ENCODE data around the gene BEST1.
"Not testable (repeated sequence)": the region's sequence is repeated elsewhere in the genome, so short reads cannot be mapped to it uniquely, and the experiment has no call there.

BEST1 gene

DNA sequence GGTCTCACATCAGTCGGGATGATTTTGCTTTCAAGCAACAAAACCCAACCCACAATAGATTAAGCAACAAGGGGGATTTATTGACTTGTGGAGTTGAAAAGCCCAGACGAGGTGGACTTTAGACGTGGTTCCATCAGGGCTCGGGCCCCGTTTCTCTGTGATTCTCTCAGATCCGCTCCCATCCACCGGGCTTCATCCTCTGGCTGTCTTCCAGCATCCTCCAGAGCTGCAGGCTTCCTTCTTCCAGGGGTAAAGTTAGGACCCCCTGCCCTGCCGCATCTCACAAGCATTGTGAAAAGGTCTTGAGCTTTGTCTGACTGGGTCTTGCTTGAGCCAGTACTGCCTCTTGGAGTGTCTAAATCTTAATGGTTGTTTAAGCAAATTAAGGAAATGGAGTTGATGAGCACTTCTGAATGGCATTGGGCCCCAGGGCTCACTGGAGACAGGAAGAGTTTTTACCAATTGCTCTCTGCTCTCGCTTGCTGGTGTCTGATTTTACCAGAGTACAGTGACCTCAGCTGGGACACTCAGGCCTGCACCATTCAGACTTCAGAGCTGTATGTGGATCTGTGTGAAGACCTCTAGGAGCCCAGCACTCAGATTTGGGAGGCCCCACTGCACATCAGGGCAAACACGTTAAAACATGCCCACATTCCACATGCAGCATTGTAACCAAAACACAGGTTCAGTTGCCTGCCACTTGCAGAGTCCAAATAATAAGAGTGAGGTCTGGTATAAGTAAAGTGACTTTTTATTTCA lies 30.8 kb downstream of the BEST1 start:
- FAIRE-seq = no peak
- DNase-seq (ENCODE audit: insufficient read length, low spot score) = no peak
- no peak for TF ChIP-seq POLR2A (IDR thresholded peaks at IDR 0.05; ENCODE audit: low read depth, low read length)
- no peak for TF ChIP-seq PAX5 (IDR thresholded peaks at IDR 0.05; ENCODE audit: insufficient read depth, low read length, severe bottlenecking)
- no peak for TF ChIP-seq SPI1 (IDR thresholded peaks at IDR 0.05; ENCODE audit: low read depth, low read length)
- no peak for TF ChIP-seq POU2F2 (IDR thresholded peaks at IDR 0.05; ENCODE audit: low read depth, low read length)
- no peak for TF ChIP-seq TAF1 (IDR thresholded peaks at IDR 0.05; ENCODE audit: low read depth, low read length)
- TF ChIP-seq POLR2AphosphoS5 (IDR thresholded peaks at IDR 0.05; ENCODE audit: low read depth, low read length) = no peak

DNA sequence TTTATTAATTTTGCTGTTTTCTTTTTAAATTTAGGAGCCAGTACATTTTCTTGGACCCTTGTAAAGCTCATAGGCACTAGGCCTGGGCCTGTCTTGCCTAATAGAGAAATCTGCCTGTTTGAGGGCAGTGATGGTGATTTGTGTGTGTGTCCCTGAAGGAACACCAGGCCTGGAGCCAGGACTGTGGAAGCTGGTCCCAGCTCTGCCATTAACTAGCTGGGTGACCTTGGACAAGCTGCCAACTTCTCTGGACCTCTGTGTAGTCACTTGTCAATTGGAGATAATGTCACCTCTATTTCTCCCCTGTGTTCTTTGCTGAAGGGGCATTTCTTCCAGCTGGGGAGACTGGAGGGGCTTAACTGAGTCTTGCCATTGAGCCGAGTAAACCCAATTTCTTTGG lies 33.3 kb downstream of the BEST1 start:
- DNase-seq (ENCODE audit: insufficient read length, low spot score) = no peak
- no peak for TF ChIP-seq POLR2AphosphoS5 (IDR thresholded peaks at IDR 0.05; ENCODE audit: low read depth, low read length)
- no peak for TF ChIP-seq POU2F2 (IDR thresholded peaks at IDR 0.05; ENCODE audit: low read depth, low read length)
- TF ChIP-seq POLR2A (IDR thresholded peaks at IDR 0.05; ENCODE audit: low read depth, low read length) = no peak
- no peak for TF ChIP-seq PAX5 (IDR thresholded peaks at IDR 0.05; ENCODE audit: insufficient read depth, low read length, severe bottlenecking)
- TF ChIP-seq TAF1 (IDR thresholded peaks at IDR 0.05; ENCODE audit: low read depth, low read length) = no peak
- no peak for TF ChIP-seq SPI1 (IDR thresholded peaks at IDR 0.05; ENCODE audit: low read depth, low read length)
- no peak for FAIRE-seq

DNA sequence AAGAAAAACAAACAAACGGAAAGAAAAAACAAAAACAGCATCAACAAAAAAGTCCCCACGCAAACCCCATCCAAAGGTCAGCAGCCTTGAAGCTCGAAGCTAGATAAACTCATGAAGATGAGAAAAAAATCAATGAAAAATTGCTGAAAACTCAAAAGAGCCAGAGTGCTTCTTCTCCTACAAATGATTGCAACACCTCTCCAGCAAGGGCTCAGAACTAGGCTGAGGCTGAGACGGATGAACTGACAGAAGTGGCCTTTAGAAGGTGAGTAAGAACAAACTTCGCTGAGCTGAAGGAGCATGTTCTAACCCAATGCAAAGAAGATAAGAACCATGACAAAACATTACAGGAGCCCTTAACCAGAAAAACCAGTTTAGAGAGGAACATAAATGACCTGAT lies 35.7 kb downstream of the BEST1 start:
- DNase-seq (ENCODE audit: insufficient read length, low spot score) = no peak
- TF ChIP-seq POLR2A (IDR thresholded peaks at IDR 0.05; ENCODE audit: low read depth, low read length) (no peak), SPI1 (IDR thresholded peaks at IDR 0.05; ENCODE audit: low read depth, low read length) (no peak), POLR2AphosphoS5 (IDR thresholded peaks at IDR 0.05; ENCODE audit: low read depth, low read length) (no peak), PAX5 (IDR thresholded peaks at IDR 0.05; ENCODE audit: insufficient read depth, low read length, severe bottlenecking) (no peak), TAF1 (IDR thresholded peaks at IDR 0.05; ENCODE audit: low read depth, low read length) (no peak), POU2F2 (IDR thresholded peaks at IDR 0.05; ENCODE audit: low read depth, low read length) (no peak)
- no peak for FAIRE-seq

DNA sequence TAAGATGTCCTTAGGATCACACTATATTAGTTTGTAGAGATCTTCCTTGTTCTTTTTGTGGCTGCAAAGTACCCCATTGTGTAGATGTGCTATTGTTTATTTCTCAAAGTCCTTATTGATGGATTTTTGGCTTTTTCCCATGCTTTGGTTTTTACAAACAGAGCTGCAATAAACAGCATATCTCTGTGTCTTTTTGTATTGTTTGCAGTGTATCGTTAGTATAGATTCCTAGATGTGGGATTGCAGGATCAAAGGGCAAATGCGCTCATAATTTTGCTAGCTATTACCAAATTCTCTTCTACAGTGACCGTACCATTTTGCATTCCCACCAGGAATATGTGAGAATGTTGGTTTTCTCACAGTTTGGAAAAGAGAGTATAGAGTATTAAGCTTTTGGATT lies 44.8 kb downstream of the BEST1 start:
- TF ChIP-seq SPI1 (IDR thresholded peaks at IDR 0.05; ENCODE audit: low read depth, low read length) (no peak), PAX5 (IDR thresholded peaks at IDR 0.05; ENCODE audit: insufficient read depth, low read length, severe bottlenecking) (no peak), POU2F2 (IDR thresholded peaks at IDR 0.05; ENCODE audit: low read depth, low read length) (no peak), TAF1 (IDR thresholded peaks at IDR 0.05; ENCODE audit: low read depth, low read length) (no peak), POLR2AphosphoS5 (IDR thresholded peaks at IDR 0.05; ENCODE audit: low read depth, low read length) (no peak), POLR2A (IDR thresholded peaks at IDR 0.05; ENCODE audit: low read depth, low read length) (no peak)
- DNase-seq (ENCODE audit: insufficient read length, low spot score) = no peak
- FAIRE-seq = no peak

DNA sequence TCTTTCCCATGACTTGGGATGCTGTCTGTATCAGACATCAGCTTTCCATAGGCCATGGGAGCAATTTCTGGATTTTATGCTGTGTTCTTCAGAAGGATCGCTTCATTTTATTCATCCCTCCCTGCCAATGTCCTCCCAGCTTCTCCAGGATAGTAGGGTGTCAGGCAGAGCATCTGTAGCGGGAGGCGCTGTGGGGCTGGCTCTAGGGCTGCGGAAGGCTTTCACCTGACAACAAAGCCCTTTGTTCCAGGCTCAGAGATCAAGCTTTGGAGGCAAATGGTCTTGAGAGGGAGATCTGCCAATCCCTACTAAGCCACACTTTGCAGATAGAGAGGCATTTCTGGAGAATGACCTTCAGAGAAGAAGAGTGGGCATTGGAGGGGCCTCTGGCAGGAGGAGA lies 46.8 kb downstream of the BEST1 start:
- no peak for FAIRE-seq
- TF ChIP-seq PAX5 (IDR thresholded peaks at IDR 0.05; ENCODE audit: insufficient read depth, low read length, severe bottlenecking) = no peak
- TF ChIP-seq TAF1 (IDR thresholded peaks at IDR 0.05; ENCODE audit: low read depth, low read length) = no peak
- no peak for TF ChIP-seq POU2F2 (IDR thresholded peaks at IDR 0.05; ENCODE audit: low read depth, low read length)
- TF ChIP-seq SPI1 (IDR thresholded peaks at IDR 0.05; ENCODE audit: low read depth, low read length) = no peak
- TF ChIP-seq POLR2AphosphoS5 (IDR thresholded peaks at IDR 0.05; ENCODE audit: low read depth, low read length) = no peak
- TF ChIP-seq POLR2A (IDR thresholded peaks at IDR 0.05; ENCODE audit: low read depth, low read length) = no peak
- DNase-seq (ENCODE audit: insufficient read length, low spot score) = no peak

DNA sequence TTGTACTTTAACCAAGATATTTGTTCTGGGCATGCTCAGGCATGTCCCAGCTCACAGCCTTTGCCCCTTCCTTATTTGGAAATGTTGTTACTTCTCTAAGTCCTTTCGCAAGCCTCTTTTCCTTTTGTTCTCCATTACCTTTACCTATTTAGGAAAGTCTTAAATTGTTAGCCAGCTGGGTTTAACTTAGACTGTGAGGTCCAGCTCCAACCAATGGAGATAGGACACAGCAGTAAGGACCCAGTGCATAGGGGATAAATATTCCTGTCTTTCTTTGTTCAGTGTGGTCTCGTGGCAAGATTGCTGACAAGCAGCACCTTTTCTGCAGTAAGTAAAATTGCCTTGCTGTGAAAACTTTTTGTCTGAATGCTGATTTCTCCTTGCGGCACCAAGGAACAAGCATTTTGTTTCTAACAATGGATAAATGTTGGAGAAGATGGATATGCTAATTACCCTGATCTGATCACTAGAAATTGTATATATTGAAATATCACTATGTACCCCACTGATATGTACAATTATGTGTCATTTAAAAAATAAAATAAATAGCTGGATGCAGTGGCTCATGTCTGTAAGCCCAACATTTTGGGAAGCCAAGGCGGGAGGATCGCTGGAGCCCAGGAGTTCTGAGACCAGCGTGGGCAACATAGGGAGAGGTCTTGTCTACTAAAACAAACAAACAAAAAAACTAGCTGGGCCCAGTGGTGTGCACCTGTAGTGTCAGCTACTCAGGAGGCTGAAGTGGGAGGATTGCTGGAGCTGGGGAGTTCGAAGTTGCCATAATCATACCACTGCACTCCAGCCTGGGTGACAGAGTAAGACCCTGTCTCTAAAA lies 49.2 kb downstream of the BEST1 start:
- FAIRE-seq = no peak
- no peak for TF ChIP-seq POLR2A (IDR thresholded peaks at IDR 0.05; ENCODE audit: low read depth, low read length)
- TF ChIP-seq POLR2AphosphoS5 (IDR thresholded peaks at IDR 0.05; ENCODE audit: low read depth, low read length) = no peak
- TF ChIP-seq SPI1 (IDR thresholded peaks at IDR 0.05; ENCODE audit: low read depth, low read length) = no peak
- no peak for TF ChIP-seq TAF1 (IDR thresholded peaks at IDR 0.05; ENCODE audit: low read depth, low read length)
- no peak for TF ChIP-seq POU2F2 (IDR thresholded peaks at IDR 0.05; ENCODE audit: low read depth, low read length)
- no peak for TF ChIP-seq PAX5 (IDR thresholded peaks at IDR 0.05; ENCODE audit: insufficient read depth, low read length, severe bottlenecking)
- no peak for DNase-seq (ENCODE audit: insufficient read length, low spot score)

DNA sequence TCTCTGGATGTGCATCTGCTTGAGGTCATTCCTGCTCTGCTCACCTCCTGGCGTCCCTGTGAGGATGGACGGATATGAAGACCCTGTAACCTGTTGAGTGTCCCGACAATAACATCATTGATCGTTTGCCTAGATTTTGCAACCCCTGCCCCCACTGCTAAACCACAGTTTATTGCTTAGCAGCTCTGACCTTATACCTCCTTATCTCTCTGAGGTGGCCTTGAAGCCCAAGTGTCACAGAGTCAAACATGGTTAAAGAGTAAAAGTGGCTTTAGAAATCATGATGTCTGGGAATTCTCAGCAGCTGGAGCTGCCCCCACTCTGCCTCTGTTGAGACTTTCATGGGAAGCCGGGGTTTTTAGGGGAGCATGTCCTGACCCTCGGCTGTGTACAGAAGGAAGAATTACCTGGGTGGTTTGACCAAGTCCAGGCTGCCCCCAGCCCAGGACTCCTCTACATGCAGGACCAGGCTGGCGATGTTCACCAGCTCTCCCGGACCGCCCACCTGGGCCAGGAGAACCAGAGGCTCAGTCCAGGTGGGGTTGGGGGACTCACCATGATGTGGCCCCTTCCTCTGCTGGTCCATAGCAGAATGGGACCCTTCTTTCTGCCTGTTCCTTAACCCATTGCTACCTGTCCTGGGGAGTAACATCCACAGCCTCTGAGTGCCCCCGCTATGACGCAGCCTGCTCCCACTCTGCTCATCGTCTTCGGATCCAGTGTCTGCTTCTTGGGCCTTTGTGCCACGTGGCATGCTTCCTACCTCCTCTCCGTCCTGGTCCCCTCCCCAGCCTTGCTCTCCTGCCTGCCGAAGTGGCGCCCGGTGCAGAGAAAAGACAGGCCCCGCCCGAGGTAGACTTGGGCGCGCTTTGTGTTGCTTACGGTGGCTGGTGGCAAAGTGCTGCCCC lies 50.6 kb downstream of the BEST1 start:
- FAIRE-seq = no peak
- DNase-seq (ENCODE audit: insufficient read length, low spot score) = no peak
- TF ChIP-seq POLR2AphosphoS5 (IDR thresholded peaks at IDR 0.05; ENCODE audit: low read depth, low read length) (no peak), POU2F2 (IDR thresholded peaks at IDR 0.05; ENCODE audit: low read depth, low read length) (no peak), SPI1 (IDR thresholded peaks at IDR 0.05; ENCODE audit: low read depth, low read length) (no peak), PAX5 (IDR thresholded peaks at IDR 0.05; ENCODE audit: insufficient read depth, low read length, severe bottlenecking) (no peak), POLR2A (IDR thresholded peaks at IDR 0.05; ENCODE audit: low read depth, low read length) (no peak), TAF1 (IDR thresholded peaks at IDR 0.05; ENCODE audit: low read depth, low read length) (no peak)

DNA sequence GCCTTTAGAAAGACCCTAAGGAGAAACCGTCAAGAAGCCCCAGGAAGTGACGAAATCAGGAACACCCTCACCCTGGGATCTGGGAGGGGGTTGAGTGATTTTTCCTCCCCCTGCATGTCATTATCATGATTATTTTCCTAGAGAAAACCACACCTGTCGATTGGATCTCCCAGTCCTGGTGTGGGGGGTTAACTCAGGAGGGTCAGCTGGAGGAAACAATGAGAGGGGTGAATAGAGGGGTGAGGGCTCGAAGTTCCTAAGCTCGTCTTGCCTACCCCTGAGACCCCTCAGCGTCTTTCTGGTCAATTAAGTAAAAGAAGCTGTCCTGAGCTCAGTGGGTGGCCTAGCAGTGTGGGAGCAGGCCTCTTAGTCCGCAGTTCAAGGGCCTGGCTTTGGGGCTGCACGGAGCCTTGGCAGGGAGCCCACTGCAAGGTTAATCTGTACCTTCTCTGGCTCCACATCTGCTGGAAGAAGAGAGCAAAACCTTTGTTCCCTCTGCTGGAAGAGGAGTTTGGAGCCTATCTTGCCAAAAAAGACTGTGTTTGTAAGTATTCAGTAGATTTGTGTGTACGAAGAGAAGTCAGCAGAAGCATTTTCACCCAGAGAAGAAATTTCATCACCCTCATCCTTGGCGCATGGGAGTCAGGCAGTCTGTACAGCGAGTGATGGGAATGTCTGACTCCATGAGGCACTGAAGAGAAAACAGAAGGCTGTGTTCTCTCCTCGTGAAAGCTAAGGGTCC lies 51.5 kb downstream of the BEST1 start:
- DNase-seq (ENCODE audit: insufficient read length, low spot score) = no peak
- TF ChIP-seq POLR2A (IDR thresholded peaks at IDR 0.05; ENCODE audit: low read depth, low read length) (no peak), SPI1 (IDR thresholded peaks at IDR 0.05; ENCODE audit: low read depth, low read length) (no peak), POLR2AphosphoS5 (IDR thresholded peaks at IDR 0.05; ENCODE audit: low read depth, low read length) (no peak), PAX5 (IDR thresholded peaks at IDR 0.05; ENCODE audit: insufficient read depth, low read length, severe bottlenecking) (no peak), TAF1 (IDR thresholded peaks at IDR 0.05; ENCODE audit: low read depth, low read length) (no peak), POU2F2 (IDR thresholded peaks at IDR 0.05; ENCODE audit: low read depth, low read length) (no peak)
- no peak for FAIRE-seq

DNA sequence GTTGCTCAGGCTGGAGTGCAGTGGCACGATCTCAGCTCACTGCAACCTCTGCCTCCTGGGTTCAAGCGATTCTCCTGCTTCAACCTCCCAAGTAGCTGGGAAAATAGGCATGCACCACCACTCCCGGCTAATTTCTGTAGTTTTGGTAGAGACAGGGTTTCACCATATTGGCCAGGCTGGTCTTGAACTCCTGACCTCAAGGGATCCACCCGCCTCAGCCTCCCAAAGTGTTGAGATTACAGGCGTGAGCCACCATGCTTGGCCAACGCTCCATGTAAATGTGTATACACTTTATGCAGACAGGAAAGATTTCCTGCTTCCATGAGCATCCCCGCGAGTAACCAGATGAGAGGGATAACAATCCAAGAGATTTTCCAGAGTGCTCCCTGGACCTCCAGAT lies 52.1 kb downstream of the BEST1 start:
- not testable (repeated sequence) for DNase-seq (ENCODE audit: insufficient read length, low spot score); FAIRE-seq
